Progenitor cell of endocrine pancreas (in vitro differentiated cells): ENCODE results near the gene HACD2. TPM values are rescaled to one million over a fixed set of nuclear protein-coding genes. Genes with fewer than 3 reads are reported as not detected.
"Not testable (repeated sequence)": the region's sequence is repeated elsewhere in the genome, so short reads cannot be mapped to it uniquely, and the experiment has no call there.

Source experiments
- DNase-seq: peaks from one replicate; pipeline ENCODE4 v3.0.0; 2021; ENCODE audit warnings: low spot score; ENCODE audit not compliant: unreplicated experiment
- H3K27ac Mint-ChIP-seq: 2 replicates; pipeline ENCODE4 v1.8.0; 2021; ENCODE audit warnings: mild to moderate bottlenecking, moderate library complexity, mixed read lengths
- H3K27me3 Mint-ChIP-seq: 2 replicates; pipeline ENCODE4 v1.8.0; 2021; ENCODE audit warnings: mixed read lengths
- H3K36me3 Mint-ChIP-seq: 2 replicates; pipeline ENCODE4 v1.8.0; 2022; ENCODE audit warnings: mixed read lengths; ENCODE audit not compliant: insufficient read depth
- H3K4me1 Mint-ChIP-seq: 2 replicates; pipeline ENCODE4 v1.8.0; 2021; ENCODE audit warnings: low read depth, mixed read lengths
- H3K4me3 Mint-ChIP-seq: 2 replicates; pipeline ENCODE4 v1.8.0; 2021; ENCODE audit warnings: low read depth, mild to moderate bottlenecking, moderate library complexity, mixed read lengths
- H3K9me3 Mint-ChIP-seq: 2 replicates; pipeline ENCODE4 v1.8.0; 2021; ENCODE audit warnings: low read depth, mixed read lengths
- CTCF ChIP-seq: fragments of 200-600 bp; sonication (generic); IDR thresholded peaks from one replicate; pipeline ENCODE4 v1.5.0; 2021; ENCODE audit warnings: antibody characterized with exemption, mild to moderate bottlenecking; ENCODE audit not compliant: unreplicated experiment
- total RNA-seq: library from RNA; stranded (reverse); gene quantifications from 2 replicates; pipeline ENCODE4 v1.2.1, GENCODE V29; 2021

The HACD2 gene
- total RNA-seq, 1 donor from 2014 or later: 57.6 TPM

GRCh38 chr3:123610331-123610730 lies 25.5 kb upstream of the HACD2 start:
- H3K4me1 Mint-ChIP-seq: peaks cover 46% of the 10 kb centered on the region
- no peaks in the 10 kb centered on the region for H3K9me3 Mint-ChIP-seq
- DNase-seq: no peak
- no peak for TF ChIP-seq CTCF
- no peak overlapping the region for H3K4me3 Mint-ChIP-seq
- peaks cover 4% of the 10 kb centered on the region for H3K36me3 Mint-ChIP-seq
- no peaks in the 10 kb centered on the region for H3K27me3 Mint-ChIP-seq
- no peak overlapping the region for H3K27ac Mint-ChIP-seq

- Mint-ChIP-seq H3K4me3 (no peak overlapping the region), H3K36me3 (peaks cover 4% of the 10 kb centered on the region), H3K27me3 (no peaks in the 10 kb centered on the region), H3K9me3 (no peaks in the 10 kb centered on the region), H3K27ac (peak overlapping the region; percentile 70), H3K4me1 (peaks cover 56% of the 10 kb centered on the region)
- no peak for DNase-seq
- no peak for TF ChIP-seq CTCF
Measured at GRCh38 chr3:123609063-123609462, 24.2 kb upstream of the HACD2 start.

GRCh38 chr3:123608263-123608937 lies 23.5 kb upstream of the HACD2 start:
- H3K27ac Mint-ChIP-seq: peak overlapping the region; percentile 70
- H3K36me3 Mint-ChIP-seq: peaks cover 4% of the 10 kb centered on the region
- H3K4me3 Mint-ChIP-seq: no peak overlapping the region
- no peaks in the 10 kb centered on the region for H3K9me3 Mint-ChIP-seq
- DNase-seq: no peak
- no peak for TF ChIP-seq CTCF
- H3K4me1 Mint-ChIP-seq: peaks cover 51% of the 10 kb centered on the region
- H3K27me3 Mint-ChIP-seq: no peaks in the 10 kb centered on the region

- Mint-ChIP-seq H3K27ac (peak overlapping the region; percentile 87), H3K36me3 (peaks cover 3% of the 10 kb centered on the region), H3K9me3 (no peaks in the 10 kb centered on the region), H3K27me3 (no peaks in the 10 kb centered on the region), H3K4me3 (peak overlapping the region; percentile 14), H3K4me1 (peaks cover 40% of the 10 kb centered on the region)
- TF ChIP-seq CTCF: no peak
- DNase-seq: no peak
Measured at GRCh38 chr3:123606527-123606926, 21.7 kb upstream of the HACD2 start.

- peaks cover 42% of the 10 kb centered on the region for H3K4me1 Mint-ChIP-seq
Measured at GRCh38 chr3:123605789-123606234, 21.0 kb upstream of the HACD2 start.

GRCh38 chr3:123603153-123603552 lies 18.3 kb upstream of the HACD2 start:
- not testable (repeated sequence) for H3K27me3 Mint-ChIP-seq, H3K36me3 Mint-ChIP-seq, H3K27ac Mint-ChIP-seq, H3K9me3 Mint-ChIP-seq, DNase-seq, H3K4me3 Mint-ChIP-seq
- H3K4me1 Mint-ChIP-seq: peaks cover 34% of the 10 kb centered on the region

More at GRCh38 chr3:123605789-123606234, 21.0 kb upstream of the HACD2 start:
- Mint-ChIP-seq H3K4me3 (peak overlapping the region; percentile 29), H3K27ac (peak overlapping the region; percentile 96), H3K36me3 (peaks cover 4% of the 10 kb centered on the region), H3K27me3 (no peaks in the 10 kb centered on the region), H3K9me3 (no peaks in the 10 kb centered on the region)
- TF ChIP-seq CTCF: no peak
- no peak for DNase-seq
